GM10266 (cell line): ENCODE measurements around the gene GNG2.
A peak's percentile ranks its signal among the peaks of the same experiment; 100 is the strongest.

ENCODE experiments used
- DNase-seq: peaks from one replicate; pipeline ENCODE4 v3.0.0; 2012; ENCODE audit errors: extremely low spot score
- CTCF ChIP-seq: IDR thresholded peaks from 2 replicates; pipeline ENCODE4 v1.5.1; 2012; ENCODE audit warnings: mild to moderate bottlenecking, low read depth; ENCODE audit not compliant: control insufficient read depth, insufficient read depth; ENCODE audit errors: missing control alignments

GNG2 gene

GRCh38 chr14:51823706-51824105 is 36.7 kb upstream of the GNG2 start:
- no peak for TF ChIP-seq CTCF
- no peak for DNase-seq

GRCh38 chr14:51824191-51824590 is 36.2 kb upstream of the GNG2 start:
- TF ChIP-seq CTCF, result no peak
- DNase-seq, result no peak

- DNase-seq, result no peak
- peak; percentile 7 for TF ChIP-seq CTCF
These were observed 34.5 kb upstream of the GNG2 start for GRCh38 chr14:51825926-51826325.

- DNase-seq, result peak; percentile 20
- TF ChIP-seq CTCF, result no peak
These were observed 32.2 kb upstream of the GNG2 start for GRCh38 chr14:51828017-51828797.

- TF ChIP-seq CTCF, result no peak
- DNase-seq, result no peak
These were observed 26.2 kb upstream of the GNG2 start for GRCh38 chr14:51834240-51834639.

- DNase-seq, result no peak
- TF ChIP-seq CTCF, result no peak
These were observed 24.0 kb upstream of the GNG2 start for GRCh38 chr14:51836417-51836816.

GRCh38 chr14:51844081-51844881 is 16.1 kb upstream of the GNG2 start:
- no peak for TF ChIP-seq CTCF
- DNase-seq, result no peak
